ENCODE results near the gene MYBBP1A.

The MYBBP1A gene

GRCh38 chr17:4502466-4503154 is 52.6 kb downstream of the MYBBP1A start:
- no peak for DNase-seq (ENCODE audit: low spot score)

DNA sequence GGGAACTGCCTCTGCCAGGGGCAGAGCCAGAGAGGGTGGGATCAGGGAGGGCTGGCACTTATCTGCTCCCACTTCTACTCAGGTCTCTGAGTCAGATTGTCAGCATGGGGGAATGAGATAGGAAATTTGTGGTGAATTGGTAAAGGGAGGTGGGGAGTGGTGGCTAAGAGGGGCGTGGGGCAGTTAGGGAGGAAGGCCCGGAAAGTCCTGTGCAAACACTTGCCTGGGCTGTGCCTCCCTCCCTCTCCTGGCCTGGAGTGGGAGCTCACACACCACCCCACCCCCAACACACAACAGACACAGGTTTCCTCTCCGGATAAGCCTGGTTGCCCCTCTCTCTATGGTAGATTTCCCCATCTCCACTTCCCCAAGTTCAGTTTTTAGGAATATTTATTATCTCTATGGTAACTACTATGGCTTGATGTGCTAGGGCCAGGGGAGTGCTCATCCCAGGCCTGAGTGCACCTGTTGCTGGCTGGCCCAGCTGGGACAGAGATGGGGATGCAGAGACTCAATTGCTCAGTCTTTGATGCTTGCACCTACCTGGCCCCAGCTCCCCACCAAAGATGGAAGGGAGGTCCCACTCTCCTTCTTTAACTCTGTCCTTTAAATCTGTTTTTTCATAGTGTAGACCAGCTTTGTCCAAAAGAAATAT is 53.8 kb downstream of the MYBBP1A start:
- DNase-seq (ENCODE audit: low spot score): no peak

DNA sequence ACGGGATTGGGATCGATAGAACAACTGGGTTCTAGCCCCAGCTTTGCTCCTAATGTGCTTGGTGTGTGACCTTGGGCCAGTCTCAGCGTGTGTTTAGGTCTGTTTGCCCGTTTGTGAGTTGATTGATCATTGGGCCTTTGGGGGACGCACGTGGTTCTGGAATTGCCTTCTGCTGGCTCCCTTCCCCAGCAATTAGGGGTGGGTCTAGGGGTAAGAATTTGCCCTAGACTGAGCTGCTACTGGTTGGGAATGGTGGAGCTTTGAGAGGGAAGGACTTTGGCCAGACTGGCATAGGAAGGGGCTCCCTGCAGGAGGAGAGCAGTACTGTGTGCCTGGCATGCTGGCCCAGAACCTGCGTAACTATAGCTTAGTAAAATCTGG is 55.0 kb downstream of the MYBBP1A start:
- no peak for DNase-seq (ENCODE audit: low spot score)

DNA sequence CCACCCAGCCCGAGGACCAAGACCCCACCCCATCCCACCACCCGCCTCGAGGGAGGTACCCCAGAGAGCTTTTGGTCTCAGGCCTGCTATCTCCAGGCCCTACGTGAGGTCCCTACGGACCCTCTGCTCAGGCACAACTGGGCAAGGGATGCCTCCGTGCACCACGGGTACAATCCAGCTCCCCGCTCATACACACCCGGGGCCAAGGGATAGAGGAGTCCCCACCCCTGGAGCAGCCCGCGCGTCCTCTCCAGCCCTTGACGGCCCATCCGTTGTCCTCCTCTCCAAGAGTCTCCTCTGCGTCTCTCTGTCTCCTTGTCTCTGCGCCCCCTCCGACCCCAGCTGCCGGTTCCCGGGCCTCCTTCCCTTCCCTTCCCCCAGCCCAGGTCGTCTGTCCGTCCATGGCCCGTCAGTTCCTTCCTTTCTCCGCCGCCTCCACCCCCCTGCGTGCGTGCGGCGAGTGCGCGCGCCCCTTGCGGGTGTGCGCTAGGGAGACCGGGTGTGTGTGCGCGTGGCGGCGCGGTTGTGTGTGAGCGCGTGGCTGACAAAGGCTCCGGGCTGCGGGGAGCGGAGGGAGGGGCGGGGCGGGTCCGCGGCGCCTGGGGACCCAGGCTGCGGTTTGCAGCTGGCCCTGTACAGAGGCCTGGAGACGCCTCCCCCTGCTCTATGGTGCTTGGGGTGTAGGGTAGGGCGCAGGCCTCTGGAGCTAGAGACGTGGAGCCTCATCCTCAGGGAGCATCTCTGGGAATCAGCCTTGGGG is 55.6 kb downstream of the MYBBP1A start:
- no peak for DNase-seq (ENCODE audit: low spot score)

- DNase-seq (ENCODE audit: low spot score): peak; percentile 45
Measured at GRCh38 chr17:4498461-4499397, 56.5 kb downstream of the MYBBP1A start, which contains the start of gene SPNS2. Gene SPNS2 (plus strand): TSS chr17:4498881. CDS start chr17:4499048, 167 bp downstream.

DNA sequence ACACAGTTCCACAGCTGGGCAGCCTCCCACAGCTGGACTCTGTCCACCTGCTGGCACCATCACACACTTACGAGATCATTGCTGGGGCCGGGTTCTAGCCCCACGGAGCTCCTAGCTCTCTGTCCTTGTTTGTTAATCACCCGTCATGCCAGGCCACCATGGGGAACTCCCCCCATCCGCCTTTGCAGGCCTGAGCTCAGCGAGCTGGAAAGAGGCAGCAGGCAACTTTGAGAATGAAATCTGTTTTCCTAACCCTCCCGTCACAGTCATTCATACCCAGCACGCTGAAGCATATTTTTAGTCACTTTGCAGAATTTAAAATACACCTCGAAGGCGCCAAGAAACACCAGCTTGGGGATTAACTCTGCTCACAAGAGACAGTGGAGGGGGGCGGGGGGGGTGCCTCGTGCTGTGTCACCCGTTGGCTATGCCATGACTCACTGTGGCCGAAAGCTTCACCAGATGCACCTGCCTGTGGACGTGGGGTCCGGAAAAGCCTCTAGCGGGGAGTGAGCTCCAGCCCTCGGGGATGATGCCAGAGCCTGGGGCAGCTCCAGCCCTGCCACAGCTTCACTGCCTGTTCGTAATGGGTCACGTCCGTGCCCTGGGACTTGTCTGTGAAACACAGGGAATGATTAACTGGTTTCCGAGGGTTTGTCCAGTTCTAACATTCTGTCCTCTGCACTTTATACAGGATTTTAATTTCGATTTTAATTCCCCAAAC is 57.9 kb downstream of the MYBBP1A start:
- DNase-seq (ENCODE audit: low spot score): no peak

- DNase-seq (ENCODE audit: low spot score): no peak
Measured at GRCh38 chr17:4492721-4493561, 62.2 kb downstream of the MYBBP1A start.

DNA sequence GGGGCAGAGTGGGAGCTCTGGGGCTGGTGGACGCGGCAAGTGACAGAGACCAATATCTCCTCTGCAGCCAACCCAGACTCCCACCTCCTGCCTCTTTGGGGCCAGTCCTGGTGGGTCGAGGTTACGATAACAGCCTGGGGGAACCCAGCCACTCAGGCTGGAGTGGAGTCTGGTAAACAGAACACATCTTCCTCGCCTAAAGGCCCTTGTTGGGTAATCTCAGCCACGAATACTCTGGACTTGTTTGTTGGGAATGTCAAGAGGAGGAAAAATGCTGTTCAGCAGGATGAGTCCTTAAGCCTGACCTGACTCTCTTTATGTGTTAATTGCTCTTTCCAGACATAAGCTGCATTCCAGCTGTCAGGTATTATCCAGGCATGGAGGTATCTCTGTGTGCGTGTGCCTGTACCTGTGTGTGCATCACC is 64.5 kb downstream of the MYBBP1A start:
- no peak for DNase-seq (ENCODE audit: low spot score)

- DNase-seq (ENCODE audit: low spot score): no peak
Measured at GRCh38 chr17:4490109-4490591, 65.0 kb downstream of the MYBBP1A start.

DNA sequence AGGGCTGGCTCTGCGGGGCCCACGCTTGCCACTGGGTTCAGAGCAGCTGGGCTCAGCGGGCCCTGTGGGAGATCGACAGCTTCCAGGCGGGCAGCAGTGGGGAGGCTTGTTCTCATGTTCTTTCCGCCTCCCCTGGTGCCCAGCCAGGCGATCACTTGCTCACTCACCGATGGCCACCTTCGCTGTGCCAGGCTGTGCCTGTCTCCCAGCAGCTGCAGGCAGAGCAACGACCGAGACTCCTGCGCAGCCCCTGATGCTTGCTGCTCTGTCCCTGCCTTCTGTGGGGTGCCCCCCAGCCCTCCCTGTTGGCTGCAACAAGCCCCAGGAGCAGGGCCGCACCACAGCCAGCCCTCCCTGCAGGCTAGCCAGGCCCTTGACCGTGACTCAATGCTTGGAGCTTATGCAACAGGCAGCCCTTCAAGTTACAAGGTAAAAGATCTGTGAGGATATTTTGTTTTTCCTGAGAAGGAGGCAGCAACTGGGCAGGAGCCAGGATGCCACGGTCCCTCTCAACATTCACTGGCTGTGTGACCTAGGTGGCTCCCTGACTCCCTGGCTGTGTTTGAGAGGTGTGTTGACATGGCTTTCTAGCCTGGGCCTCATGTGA is 66.1 kb downstream of the MYBBP1A start:
- DNase-seq (ENCODE audit: low spot score): no peak

Measured in activated CD4-positive, alpha-beta T cell treated with anti-CD3 and anti-CD28 coated beads, Interleukin-2, Interleukin-4, amounts not matched to agents 100 ng/mL and 50 ng/mL, durations not matched to agents 16 hours and 8 hours (primary cell).